ENCODE data around the gene ZNF385D. TPM values are rescaled to one million over a fixed set of nuclear protein-coding genes. Genes with fewer than 3 reads are reported as not detected.

The ZNF385D gene
- total RNA-seq, 1 donor from 2014 or later = not detected

- no peak for DNase-seq (ENCODE audit: low read depth)
- TF ChIP-seq CTCF (IDR thresholded peaks at IDR 0.05; ENCODE audit: insufficient read depth, low read length, poor library complexity, severe bottlenecking) = no peak
- Histone ChIP-seq H3K4me3 (ENCODE audit: low read depth, low read length) (no peak overlapping the region), H3K36me3 (ENCODE audit: control insufficient read depth, insufficient read depth, low read length) (no peaks in the 10 kb centered on the region), H3K27me3 (ENCODE audit: control insufficient read depth, insufficient read depth, low read length) (no peaks in the 10 kb centered on the region)
These were observed 226.9 kb downstream of the ZNF385D start for GRCh38 chr3:21524133-21524532.

GRCh38 chr3:21520106-21520963, 230.7 kb downstream of the ZNF385D start:
- DNase-seq (ENCODE audit: low read depth) = no peak
- TF ChIP-seq CTCF (IDR thresholded peaks at IDR 0.05; ENCODE audit: insufficient read depth, low read length, poor library complexity, severe bottlenecking) = no peak
- Histone ChIP-seq H3K36me3 (ENCODE audit: control insufficient read depth, insufficient read depth, low read length) (no peaks in the 10 kb centered on the region), H3K4me3 (ENCODE audit: low read depth, low read length) (no peak overlapping the region), H3K27me3 (ENCODE audit: control insufficient read depth, insufficient read depth, low read length) (no peaks in the 10 kb centered on the region)

- H3K4me3 ChIP-seq (ENCODE audit: low read depth, low read length) = no peak overlapping the region
- DNase-seq (ENCODE audit: low read depth) = no peak
- TF ChIP-seq CTCF (IDR thresholded peaks at IDR 0.05; ENCODE audit: insufficient read depth, low read length, poor library complexity, severe bottlenecking) = no peak
- no peaks in the 10 kb centered on the region for H3K36me3 ChIP-seq (ENCODE audit: control insufficient read depth, insufficient read depth, low read length)
- no peaks in the 10 kb centered on the region for H3K27me3 ChIP-seq (ENCODE audit: control insufficient read depth, insufficient read depth, low read length)
These were observed 233.8 kb downstream of the ZNF385D start for GRCh38 chr3:21517184-21517583.

- Histone ChIP-seq H3K4me3 (ENCODE audit: low read depth, low read length) (no peak overlapping the region), H3K27me3 (ENCODE audit: control insufficient read depth, insufficient read depth, low read length) (no peaks in the 10 kb centered on the region), H3K36me3 (ENCODE audit: control insufficient read depth, insufficient read depth, low read length) (no peaks in the 10 kb centered on the region)
- no peak for TF ChIP-seq CTCF (IDR thresholded peaks at IDR 0.05; ENCODE audit: insufficient read depth, low read length, poor library complexity, severe bottlenecking)
- no peak for DNase-seq (ENCODE audit: low read depth)
These were observed 235.6 kb downstream of the ZNF385D start for GRCh38 chr3:21515417-21515816.

GRCh38 chr3:21509731-21510470, 241.1 kb downstream of the ZNF385D start:
- H3K27me3 ChIP-seq (ENCODE audit: control insufficient read depth, insufficient read depth, low read length) = no peaks in the 10 kb centered on the region
- TF ChIP-seq CTCF (IDR thresholded peaks at IDR 0.05; ENCODE audit: insufficient read depth, low read length, poor library complexity, severe bottlenecking) = no peak
- H3K4me3 ChIP-seq (ENCODE audit: low read depth, low read length) = no peak overlapping the region
- DNase-seq (ENCODE audit: low read depth) = no peak
- H3K36me3 ChIP-seq (ENCODE audit: control insufficient read depth, insufficient read depth, low read length) = no peaks in the 10 kb centered on the region

Measured in kidney epithelial cell (primary cell).